HG03521 (cell line): ENCODE measurements around the gene IL1RL1.

Source experiments
- ATAC-seq: cut with Tn5 transposase; IDR thresholded peaks from one replicate; pipeline ENCODE4 v1.9.1; 2021; ENCODE audit warnings: mild to moderate bottlenecking, moderate library complexity; ENCODE audit not compliant: unreplicated experiment

IL1RL1 gene

DNA sequence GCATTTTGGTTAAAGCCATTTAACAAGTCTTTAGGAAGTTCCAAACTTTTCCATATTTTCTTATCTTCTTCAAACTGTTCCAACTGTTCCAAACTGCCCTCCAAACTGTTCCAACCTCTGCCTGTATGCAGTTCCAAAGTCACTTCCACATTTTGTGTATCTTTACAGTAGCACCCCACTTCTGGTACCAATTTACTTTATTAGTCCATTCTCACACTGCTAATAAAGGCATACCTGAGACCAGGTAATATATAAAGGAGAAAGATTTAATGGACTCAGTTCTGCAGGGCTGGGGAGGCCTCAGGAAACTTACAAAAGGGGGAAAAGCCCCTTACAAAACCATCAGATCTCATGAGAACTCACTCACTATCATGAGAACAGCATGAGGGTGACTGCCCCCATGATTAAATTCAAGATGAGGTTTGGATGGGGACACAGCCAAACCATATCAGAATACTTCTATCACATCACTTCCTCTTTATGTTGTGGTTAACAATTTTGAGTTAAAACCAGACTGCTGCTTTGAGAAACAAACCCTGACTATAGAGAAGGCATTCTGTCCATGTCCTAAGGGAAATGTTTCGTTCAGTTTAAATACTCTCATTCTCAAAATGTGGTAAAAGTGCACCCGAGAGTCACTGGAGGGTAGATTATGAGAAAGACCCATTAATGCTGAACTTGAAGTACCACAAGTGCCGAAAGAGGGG, 55.2 kb downstream of the IL1RL1 start:
- ATAC-seq, result peak; percentile 72

- peak; percentile 42 for ATAC-seq
Measured at GRCh38 chr2:102367331-102367971, 56.1 kb downstream of the IL1RL1 start.

DNA sequence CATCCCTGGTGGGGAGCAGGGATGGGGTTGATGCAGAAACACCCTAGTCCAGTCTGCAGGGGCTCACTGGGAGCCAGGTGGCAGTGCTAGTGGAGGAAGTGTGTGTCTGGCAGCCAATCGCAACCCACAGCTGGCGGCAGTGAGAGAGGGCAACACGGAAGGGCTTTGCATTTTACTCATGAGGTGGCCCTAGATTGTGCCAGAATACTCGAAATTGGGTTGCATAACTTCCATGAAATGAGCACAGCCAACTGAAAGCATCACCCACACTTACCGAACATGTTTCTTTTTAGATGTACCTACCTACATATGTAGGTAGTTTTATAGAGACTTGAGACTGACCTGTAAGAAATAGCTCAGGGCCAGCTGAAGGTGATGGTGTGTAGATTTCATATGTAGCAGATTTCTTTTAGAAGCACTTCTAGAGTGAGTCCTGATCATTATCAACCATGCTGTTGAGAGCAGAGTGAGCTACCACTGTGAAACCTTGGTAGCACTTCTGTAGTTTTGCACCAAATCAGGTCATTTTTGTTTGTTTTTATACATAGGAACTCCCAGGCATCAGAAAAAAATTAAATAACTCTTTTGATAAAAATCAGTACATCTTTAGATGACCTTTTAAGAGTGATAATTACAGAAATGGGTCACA, 57.2 kb downstream of the IL1RL1 start:
- no peak for ATAC-seq

GRCh38 chr2:102369866-102370265, 58.5 kb downstream of the IL1RL1 start:
- ATAC-seq, result no peak

DNA sequence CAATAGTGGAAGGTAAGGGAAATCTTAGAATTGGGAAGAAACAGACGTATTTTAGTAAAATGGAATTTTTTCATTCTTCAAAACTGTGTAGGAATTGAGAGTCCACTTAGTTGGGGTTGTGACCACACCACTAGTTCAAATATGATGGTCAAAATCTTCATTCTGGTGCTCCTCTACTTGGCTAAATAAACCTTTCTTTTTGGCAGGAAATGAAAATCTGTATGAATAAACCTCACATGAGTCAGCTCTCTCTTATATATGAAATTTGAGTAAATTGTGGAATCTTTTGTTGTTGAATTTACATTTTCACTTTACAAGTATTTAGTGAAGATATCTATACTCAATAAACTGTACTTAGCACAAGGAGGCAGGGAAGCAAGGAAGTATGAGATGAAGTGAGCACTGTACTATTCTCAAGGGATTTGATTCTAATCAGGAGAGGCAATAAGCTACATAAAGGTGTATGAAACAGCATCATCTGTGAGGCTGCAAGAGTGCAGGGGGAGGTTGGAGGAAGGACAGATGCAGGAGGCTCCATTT, 64.8 kb downstream of the IL1RL1 start:
- ATAC-seq, result no peak

DNA sequence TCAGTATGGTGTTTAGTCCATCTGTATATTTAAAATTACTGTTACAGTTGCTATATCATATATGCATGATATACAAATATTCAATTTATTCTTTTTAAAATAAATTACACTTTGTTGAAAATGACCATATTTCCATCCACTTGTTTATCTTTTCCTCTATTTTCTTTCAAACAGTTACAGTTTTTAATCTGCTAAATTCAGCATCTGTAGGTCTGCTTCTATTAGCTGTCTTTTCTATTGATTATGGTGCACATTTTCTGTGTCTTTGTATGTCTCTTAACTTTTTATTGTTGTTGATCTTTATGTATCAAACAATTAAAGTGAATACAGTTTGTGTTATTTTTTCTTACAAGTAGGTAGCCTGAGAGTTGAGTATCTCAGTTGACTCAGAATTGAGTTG, 72.4 kb downstream of the IL1RL1 start:
- no peak for ATAC-seq

- ATAC-seq, result no peak
Measured at GRCh38 chr2:102385522-102385921, 74.2 kb downstream of the IL1RL1 start.

DNA sequence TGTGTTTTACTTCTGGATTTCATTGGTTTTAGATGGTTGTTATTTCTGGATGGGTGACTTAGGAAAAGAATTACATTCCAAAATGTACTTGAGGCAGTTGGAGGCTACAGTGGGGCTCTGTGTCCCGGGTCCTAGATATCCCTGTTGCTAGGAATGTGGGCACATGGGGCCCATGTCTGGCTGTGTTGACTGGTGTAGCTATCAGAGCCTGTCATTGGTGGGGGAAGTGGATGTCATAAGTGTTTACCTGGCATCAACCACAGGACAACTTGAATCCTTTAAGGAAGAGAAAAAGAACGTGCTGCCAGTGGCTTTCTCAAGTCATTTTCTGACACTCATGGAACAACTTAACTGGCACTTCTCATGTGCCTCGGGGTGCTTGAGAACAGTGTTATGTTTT, 74.6 kb downstream of the IL1RL1 start:
- ATAC-seq, result no peak

DNA sequence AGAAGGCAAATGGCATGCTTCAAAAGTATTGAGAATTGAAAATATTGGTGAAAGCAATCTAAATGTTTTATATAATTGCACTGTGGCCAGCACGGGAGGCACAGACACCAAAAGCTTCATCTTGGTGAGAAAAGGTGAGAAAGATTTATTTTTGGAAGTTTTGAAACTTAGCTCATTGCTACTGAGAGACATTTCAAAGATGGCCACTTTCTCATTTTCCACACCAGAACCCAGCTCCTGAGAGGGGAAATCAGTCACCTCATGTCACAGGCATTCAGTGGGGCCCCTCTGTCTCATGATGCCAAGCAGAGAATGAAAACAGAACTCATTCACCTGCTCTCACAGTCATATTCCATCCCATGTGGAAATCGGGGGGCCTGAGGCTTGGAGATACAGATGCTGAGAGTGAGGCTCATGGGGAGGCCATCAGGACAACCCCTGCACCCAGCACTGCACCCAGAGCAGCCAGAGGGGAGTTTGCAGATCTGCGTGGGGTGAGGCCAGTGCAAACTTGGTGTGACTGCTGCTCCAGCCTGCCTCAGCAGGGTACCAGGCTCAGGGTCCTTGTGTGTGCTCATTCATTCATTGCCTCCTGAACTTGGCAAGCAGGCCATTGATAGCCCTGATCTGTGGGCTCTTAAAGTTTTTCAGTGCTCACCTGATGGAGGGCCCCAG, 75.6 kb downstream of the IL1RL1 start:
- no peak for ATAC-seq

DNA sequence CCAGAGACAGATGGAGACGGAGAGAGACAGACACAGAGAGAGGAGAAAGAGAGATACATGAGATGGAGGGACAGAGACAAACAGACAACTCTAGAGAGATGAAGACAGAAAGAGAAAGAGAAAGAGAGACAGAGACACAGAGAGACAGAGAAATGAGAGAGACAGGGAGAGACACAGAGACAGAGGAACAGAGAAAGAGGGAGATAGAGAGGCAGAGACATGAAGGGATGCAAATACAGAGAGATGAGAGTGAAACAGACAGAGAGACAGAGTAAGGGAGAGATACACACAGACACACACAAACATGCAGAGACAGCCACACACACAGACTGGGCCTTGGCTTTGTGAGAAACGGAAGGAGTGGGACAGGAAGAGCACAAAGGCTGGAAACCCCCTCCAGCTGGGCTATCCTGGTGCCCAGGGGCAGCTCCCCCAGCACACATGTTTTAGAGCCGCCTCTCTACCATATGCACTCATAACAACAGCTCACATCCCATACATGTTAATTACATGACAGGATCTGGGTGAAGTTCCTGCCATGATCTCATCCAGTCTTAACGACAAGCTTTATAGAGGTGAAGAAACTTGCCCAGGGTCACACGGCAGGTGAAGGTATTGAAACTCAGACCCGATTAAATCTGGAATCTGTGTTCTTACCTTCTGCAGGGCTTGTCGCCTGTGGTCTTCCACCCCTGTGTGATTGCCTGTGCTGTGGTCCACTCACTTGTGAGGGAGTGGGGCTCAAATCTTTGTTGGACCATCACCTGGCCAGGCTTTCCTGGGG, 76.6 kb downstream of the IL1RL1 start:
- peak; percentile 45 for ATAC-seq

DNA sequence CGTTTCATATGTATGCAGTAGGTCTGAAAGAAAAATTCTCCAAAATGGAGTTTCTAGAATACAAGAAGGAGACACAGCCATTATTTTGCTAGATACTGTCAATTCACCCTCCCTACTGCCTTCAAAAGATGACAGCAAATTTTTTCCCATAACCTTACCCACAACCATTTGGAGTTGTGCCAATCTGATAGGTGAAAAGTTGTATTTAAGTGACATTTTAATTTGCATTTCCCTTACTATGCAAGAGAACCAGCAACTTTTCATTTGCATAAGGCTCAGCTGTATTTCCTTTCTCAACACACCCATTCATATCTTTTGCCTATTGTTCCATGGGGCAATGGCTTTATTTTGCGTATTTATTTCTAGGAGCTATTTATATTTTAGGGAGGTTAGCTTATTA, 80.2 kb downstream of the IL1RL1 start:
- ATAC-seq, result no peak

GRCh38 chr2:102392096-102392495, 80.7 kb downstream of the IL1RL1 start:
- no peak for ATAC-seq

- no peak for ATAC-seq
Measured at GRCh38 chr2:102392942-102393341, 81.6 kb downstream of the IL1RL1 start.

DNA sequence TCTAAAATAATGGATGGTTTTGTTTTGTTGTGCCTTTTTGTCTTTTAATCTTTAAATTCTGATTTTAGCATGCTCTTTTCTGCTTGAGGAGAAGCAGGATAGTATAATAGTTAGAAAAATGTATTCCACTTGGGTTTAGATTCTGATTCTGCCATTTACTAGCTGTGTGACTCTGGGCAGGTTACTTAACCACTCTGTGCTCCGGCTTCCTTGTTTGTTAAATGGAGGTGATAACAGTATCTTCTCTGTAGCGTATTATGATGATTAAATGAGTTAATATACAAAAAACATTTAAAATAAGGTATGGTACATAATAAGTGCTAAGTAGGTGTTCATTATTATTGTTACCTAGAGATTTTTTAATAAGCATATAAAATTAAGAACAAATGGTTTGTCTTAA, 84.6 kb downstream of the IL1RL1 start:
- no peak for ATAC-seq

GRCh38 chr2:102397209-102397608, 85.8 kb downstream of the IL1RL1 start:
- ATAC-seq, result no peak

- ATAC-seq, result no peak
Measured at GRCh38 chr2:102399499-102400141, 88.3 kb downstream of the IL1RL1 start.

DNA sequence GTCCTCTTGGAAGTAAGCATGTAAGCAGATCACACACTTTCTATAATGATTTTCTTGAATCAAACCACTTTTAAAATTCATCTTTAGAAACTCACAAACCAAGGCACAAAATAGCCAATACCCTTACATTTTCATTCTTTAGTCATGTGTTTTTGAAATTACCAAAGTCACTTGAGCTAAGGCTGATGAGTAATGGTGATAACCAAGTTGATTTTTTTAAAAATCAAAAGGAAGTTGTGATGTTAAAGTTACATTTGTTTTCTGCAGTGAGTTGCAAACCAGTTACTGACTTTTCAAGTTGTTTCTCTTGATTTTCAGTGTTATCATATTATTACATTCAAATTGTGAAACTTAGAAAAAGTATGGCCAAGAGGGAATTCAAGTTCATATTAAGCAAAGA, 90.1 kb downstream of the IL1RL1 start:
- ATAC-seq, result no peak
